Spleen (tissue), 11 donors: ENCODE measurements around the gene AKR1E2. TPM values are rescaled to one million over a fixed set of nuclear protein-coding genes. Genes with fewer than 3 reads are reported as not detected.

Experiments used
- DNase-seq: peaks from one replicate; pipeline ENCODE4 v3.0.0-alpha.2; 2020
- H3K27ac ChIP-seq, 8 donors: fragments of 200-600 bp; sonication (generic) in 7 of 8; 1 replicate in 4 of 8; 2 replicates in 4 of 8; pipeline versions ENCODE4 v1.5.0 to v1.8.0; 2016 to 2021; ENCODE audit warnings: inconsistent platforms in 4 of 8, mild to moderate bottlenecking in 4 of 8, moderate library complexity in 1 of 8
- H3K27me3 ChIP-seq, 7 donors: fragments of 200-600 bp; sonication (generic) in 6 of 7; replicated peaks in 1 of 7; 1 replicate in 4 of 7; 2 replicates in 3 of 7; pipeline versions ENCODE4 v1.5.0 to v1.8.0; 2016 to 2021; ENCODE audit warnings: inconsistent platforms in 3 of 7, mild to moderate bottlenecking in 1 of 7
- H3K36me3 ChIP-seq, 6 donors: fragments of 200-600 bp; sonication (generic) in 5 of 6; 1 replicate in 4 of 6; 2 replicates in 2 of 6; pipeline versions ENCODE4 v1.5.0 to v1.8.0; 2016 to 2021; ENCODE audit warnings: inconsistent platforms in 2 of 6
- H3K4me1 ChIP-seq, 6 donors: fragments of 200-600 bp; sonication (generic) in 5 of 6; 1 replicate in 3 of 6; 2 replicates in 3 of 6; pipeline versions ENCODE4 v1.5.0 to v1.8.0; 2016 to 2021; ENCODE audit warnings: inconsistent platforms in 3 of 6
- H3K4me3 ChIP-seq, 8 donors: fragments of 200-600 bp; sonication (generic) in 7 of 8; 1 replicate in 4 of 8; 2 replicates in 4 of 8; pipeline versions ENCODE4 v1.5.0 to v1.8.0; 2016 to 2021; ENCODE audit warnings: inconsistent platforms in 4 of 8, mild to moderate bottlenecking in 4 of 8, moderate library complexity in 2 of 8
- H3K9me3 ChIP-seq, 8 donors: fragments of 200-600 bp; sonication (generic) in 7 of 8; 1 replicate in 4 of 8; 2 replicates in 4 of 8; pipeline versions ENCODE4 v1.5.0 to v1.8.0; 2016 to 2021; ENCODE audit warnings: inconsistent platforms in 4 of 8
- POLR2A ChIP-seq, 3 donors: fragments of 450-650 bp; IDR thresholded peaks; one replicate each; pipeline ENCODE4 v1.5.1; 2017; ENCODE audit warnings: antibody characterized with exemption in 3 of 3, mild to moderate bottlenecking in 1 of 3
- POLR2AphosphoS5 ChIP-seq, 3 donors: sonication (generic); formaldehyde crosslinking; IDR thresholded peaks; one replicate each; pipeline ENCODE4 v1.5.1; 2017; ENCODE audit warnings: antibody characterized with exemption in 3 of 3
- WGBS, 5 donors: extraction: QIAGEN DNeasy Blood & Tissue Kit in 3 of 5; methylation state at CpG; one replicate each; pipeline versions ENCODE4 v1.1.5 to v1.1.7; 2013 to 2018; 5-methylcytosine and 5-hydroxymethylcytosine counted together
- intact Hi-C: fragments of 100-400 bp; cut with DNase I; formaldehyde crosslinking; loops from one replicate; pipeline ENCODE4 v1.15.0; 2023; ENCODE audit warnings: low total_unique reads
- polyA plus RNA-seq, 3 donors: library from polyadenylated mRNA; stranded (reverse); fragments of 200-250 nt; gene quantifications; one replicate each; pipeline ENCODE4 v1.2.1, GENCODE V29; 2013
- total RNA-seq, 7 donors: library from RNA; depleted of rRNA in 3 of 7; stranded (reverse); fragments of >200 nt in 3 of 7; fragmentation: NEBNext Ultra II Directional in 4 of 7; extraction: Animal tissue kit (Norgen Biotek cat#: 25700) in 4 of 7; gene quantifications; one replicate each; pipeline versions ENCODE4 v1.1.0 to v1.2.1, GENCODE V29; 2016 to 2021
- TF ChIP-seq, protein P1 (sequence below), 11 experiments: fragments of 200-600 bp in 7 of 11; fragments of 450-650 bp in 4 of 11; sonication (generic) in 4 of 11; IDR thresholded peaks in 8 of 11; conservative IDR thresholded peaks in 3 of 11; 1 replicate in 7 of 11; 2 replicates in 4 of 11; pipeline versions ENCODE4 v1.4.0 to v1.8.0; 2016 to 2021; ENCODE audit warnings: antibody characterized with exemption in 11 of 11, inconsistent platforms in 4 of 11, mild to moderate bottlenecking in 1 of 11
- donor health status: healthy with polysubstance abuse.
- donor health status: DM: no; HTN: no; CAD: no; lungs with moderate emphysema.
- donor health status: DM: no; HTN: no; CAD: no.
- donor health status: Bipolar disorder and iron deficiency.
- donor health status: healthy.
- donor health status: DM: no; HTN: no; CAD: no.
- donor health status: DM: yes; HTN: yes; CAD: no.

AKR1E2 gene
- total and polyA plus RNA-seq, 10 donors: 0.58 to 11.1 (median 6.0) TPM

DNA sequence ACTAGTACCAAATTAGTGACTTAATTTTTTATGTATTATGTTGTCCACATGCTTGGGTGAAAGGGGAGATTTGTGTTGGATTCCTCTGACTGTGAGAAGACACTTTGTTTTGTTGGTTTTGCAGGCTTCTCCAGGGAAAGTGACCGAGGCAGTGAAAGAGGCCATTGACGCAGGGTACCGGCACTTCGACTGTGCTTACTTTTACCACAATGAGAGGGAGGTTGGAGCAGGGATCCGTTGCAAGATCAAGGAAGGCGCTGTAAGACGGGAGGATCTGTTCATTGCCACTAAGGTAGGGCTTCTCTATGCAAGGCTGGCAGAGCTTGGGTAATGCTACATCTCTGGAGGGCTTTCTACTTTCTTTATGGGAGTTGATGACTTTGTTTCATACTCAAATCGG lies 4.5 kb downstream of the AKR1E2 start:
- TF ChIP-seq POLR2AphosphoS5 (IDR thresholded peaks at IDR 0.05) (no peak), POLR2A (IDR thresholded peaks at IDR 0.05) (no peak)
- TF ChIP-seq, protein P1, sequence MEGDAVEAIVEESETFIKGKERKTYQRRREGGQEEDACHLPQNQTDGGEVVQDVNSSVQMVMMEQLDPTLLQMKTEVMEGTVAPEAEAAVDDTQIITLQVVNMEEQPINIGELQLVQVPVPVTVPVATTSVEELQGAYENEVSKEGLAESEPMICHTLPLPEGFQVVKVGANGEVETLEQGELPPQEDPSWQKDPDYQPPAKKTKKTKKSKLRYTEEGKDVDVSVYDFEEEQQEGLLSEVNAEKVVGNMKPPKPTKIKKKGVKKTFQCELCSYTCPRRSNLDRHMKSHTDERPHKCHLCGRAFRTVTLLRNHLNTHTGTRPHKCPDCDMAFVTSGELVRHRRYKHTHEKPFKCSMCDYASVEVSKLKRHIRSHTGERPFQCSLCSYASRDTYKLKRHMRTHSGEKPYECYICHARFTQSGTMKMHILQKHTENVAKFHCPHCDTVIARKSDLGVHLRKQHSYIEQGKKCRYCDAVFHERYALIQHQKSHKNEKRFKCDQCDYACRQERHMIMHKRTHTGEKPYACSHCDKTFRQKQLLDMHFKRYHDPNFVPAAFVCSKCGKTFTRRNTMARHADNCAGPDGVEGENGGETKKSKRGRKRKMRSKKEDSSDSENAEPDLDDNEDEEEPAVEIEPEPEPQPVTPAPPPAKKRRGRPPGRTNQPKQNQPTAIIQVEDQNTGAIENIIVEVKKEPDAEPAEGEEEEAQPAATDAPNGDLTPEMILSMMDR (IDR thresholded peaks at IDR 0.05 in 8 of 11, conservative IDR thresholded peaks at IDR 0.05 in 3 of 11): no peak
- Histone ChIP-seq H3K27ac (no peak overlapping the region), H3K9me3 (no peaks in the 10 kb centered on the region), H3K27me3 (peaks cover 0 to 25% (median 6%) of the 10 kb centered on the region in 7 donors), H3K4me1 (peaks cover 0 to 18% (median 5%) of the 10 kb centered on the region in 6 donors), H3K4me3 (no peak overlapping the region), H3K36me3 (peaks cover 0 to 12% (median 5%) of the 10 kb centered on the region in 6 donors)
- no peak for DNase-seq
- intact Hi-C loops: no loop called here
- WGBS, 5 donors: 87 to 95% (median 92%) methylated on average over 8 of the region's 8 CpGs

DNA sequence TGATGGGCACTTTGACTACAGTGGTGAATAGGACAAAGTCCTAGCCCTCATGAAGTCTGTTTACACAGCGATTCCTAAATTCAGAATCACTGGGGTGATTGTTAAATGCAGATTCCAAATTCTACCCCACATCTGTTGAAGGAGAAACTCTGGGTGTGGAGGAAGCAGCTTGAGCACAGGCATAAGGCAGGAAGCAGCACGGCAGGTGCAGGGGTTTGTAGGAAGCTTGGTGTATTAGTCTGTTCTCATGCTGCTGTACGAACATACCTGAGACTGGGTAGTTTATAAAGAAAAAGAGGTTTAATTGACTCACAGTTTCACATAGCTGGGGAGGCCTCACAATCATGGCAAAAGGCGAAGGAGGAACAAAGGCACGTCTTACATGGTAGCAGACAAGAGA lies 5.1 kb downstream of the AKR1E2 start:
- no peak overlapping the region for H3K4me3 ChIP-seq
- H3K36me3 ChIP-seq: peaks cover 0 to 14% (median 8%) of the 10 kb centered on the region in 6 donors
- H3K27ac ChIP-seq: no peak overlapping the region
- peaks cover 0 to 19% (median 6%) of the 10 kb centered on the region in 7 donors for H3K27me3 ChIP-seq
- 75 to 79% (median 76%) methylated on average over 5 of the region's 5 CpGs for WGBS, 5 donors
- intact Hi-C loops: no loop called here
- peaks cover 0 to 12% (median 4%) of the 10 kb centered on the region in 6 donors for H3K4me1 ChIP-seq
- no peaks in the 10 kb centered on the region for H3K9me3 ChIP-seq
- no peak for DNase-seq
- TF ChIP-seq POLR2A (IDR thresholded peaks at IDR 0.05) (no peak), POLR2AphosphoS5 (IDR thresholded peaks at IDR 0.05) (no peak)
- TF ChIP-seq, protein P1 (IDR thresholded peaks at IDR 0.05 in 8 of 11, conservative IDR thresholded peaks at IDR 0.05 in 3 of 11): no peak

DNA sequence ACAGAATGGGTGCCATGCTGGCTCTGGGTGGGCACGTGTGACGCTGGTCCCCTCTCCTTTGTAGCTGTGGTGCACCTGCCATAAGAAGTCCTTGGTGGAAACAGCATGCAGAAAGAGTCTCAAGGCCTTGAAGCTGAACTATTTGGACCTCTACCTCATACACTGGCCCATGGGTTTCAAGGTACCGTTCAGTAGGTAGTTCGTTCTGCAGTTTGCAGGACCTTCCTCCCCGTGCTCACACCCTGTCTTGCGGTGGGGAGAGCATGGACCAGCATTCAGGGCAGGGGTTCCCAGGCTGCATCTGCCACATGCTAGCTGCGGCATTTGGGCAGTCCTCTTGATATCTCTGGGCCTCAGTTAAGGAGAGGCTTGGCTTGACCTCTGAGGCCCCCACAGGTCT lies 7.3 kb downstream of the AKR1E2 start:
- 89 to 98% (median 91%) methylated on average over 5 to 7 of the region's 7 CpGs for WGBS, 5 donors
- no peak overlapping the region for H3K27ac ChIP-seq

DNA sequence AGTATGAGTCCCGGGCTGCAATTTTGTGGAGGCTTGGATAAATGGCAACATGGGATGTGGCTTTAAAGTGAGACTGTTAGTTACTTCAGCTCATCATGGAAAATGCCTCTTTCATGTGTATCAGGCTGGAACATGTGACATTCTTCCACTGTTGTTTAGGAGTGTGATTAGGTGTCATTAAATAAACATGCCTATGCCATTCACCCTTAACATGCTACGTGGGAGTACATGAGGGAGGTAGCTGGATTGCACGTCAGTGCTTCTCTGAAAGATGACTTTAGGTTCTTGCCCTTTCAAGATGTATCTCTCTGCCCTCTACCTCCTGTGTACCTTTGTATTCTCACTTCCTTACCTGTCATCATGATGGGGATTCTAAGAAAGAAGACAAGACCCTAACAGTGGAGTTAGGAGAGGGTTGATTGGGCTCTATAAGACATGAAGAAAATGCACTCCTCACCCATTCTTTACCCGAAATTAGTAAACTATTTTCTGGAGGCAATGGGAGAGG lies 8.9 kb downstream of the AKR1E2 start:
- peaks cover 0 to 28% (median 8%) of the 10 kb centered on the region in 6 donors for H3K36me3 ChIP-seq
- no peak for TF ChIP-seq POLR2AphosphoS5 (IDR thresholded peaks at IDR 0.05)
- no peak for TF ChIP-seq POLR2A (IDR thresholded peaks at IDR 0.05)
- TF ChIP-seq, protein P1 (IDR thresholded peaks at IDR 0.05 in 8 of 11, conservative IDR thresholded peaks at IDR 0.05 in 3 of 11): no peak
- no peaks in the 10 kb centered on the region for H3K9me3 ChIP-seq
- no peaks in the 10 kb centered on the region for H3K4me1 ChIP-seq
- H3K4me3 ChIP-seq: no peak overlapping the region
- DNase-seq: no peak
- intact Hi-C loops: no loop called here
- H3K27me3 ChIP-seq: no peaks in the 10 kb centered on the region
- no peak overlapping the region for H3K27ac ChIP-seq
- 85 to 92% (median 92%) methylated on average over 4 of the region's 4 CpGs for WGBS, 5 donors

More for the DNA sequence above, 7.3 kb downstream of the AKR1E2 start:
- H3K9me3 ChIP-seq: no peaks in the 10 kb centered on the region
- DNase-seq: no peak
- H3K27me3 ChIP-seq: peaks cover 0 to 3% (median 0%) of the 10 kb centered on the region in 7 donors
- intact Hi-C loops: no loop called here
- H3K36me3 ChIP-seq: peaks cover 0 to 28% (median 8%) of the 10 kb centered on the region in 6 donors
- H3K4me1 ChIP-seq: no peaks in the 10 kb centered on the region
- TF ChIP-seq, protein P1 (IDR thresholded peaks at IDR 0.05 in 8 of 11, conservative IDR thresholded peaks at IDR 0.05 in 3 of 11): no peak
- TF ChIP-seq POLR2AphosphoS5 (IDR thresholded peaks at IDR 0.05) (no peak), POLR2A (IDR thresholded peaks at IDR 0.05) (no peak)
- no peak overlapping the region for H3K4me3 ChIP-seq
